CD4-positive, alpha-beta T cell (primary cell): ENCODE data around the gene F12. TPM values are rescaled to one million over a fixed set of nuclear protein-coding genes. Genes with fewer than 3 reads are reported as not detected.

Experiments used
- ATAC-seq: fragments of 200-7000 bp; cut with Tn5 transposase; one replicate; pipeline ENCODE4 v1.10.0; 2022; ENCODE audit warnings: mild to moderate bottlenecking; ENCODE audit not compliant: poor library complexity
- CTCF ChIA-PET: fragments of 350-600 bp; sonication (Branson Sonifier 250); formaldehyde crosslinking; loops from one replicate; lab custom pipeline; 2021; ENCODE audit warnings: antibody characterized with exemption, inconsistent platforms; lab: Charles Lee
- POLR2A ChIA-PET: fragments of 350-600 bp; sonication (Branson Sonifier 250); formaldehyde crosslinking; loops from one replicate; lab custom pipeline; 2021; ENCODE audit warnings: antibody characterized with exemption, inconsistent platforms; lab: Charles Lee
- DNase-seq, 14 experiments: peaks; one replicate each; pipeline ENCODE4 v3.0.0-alpha.2; 2013 to 2020; ENCODE audit warnings: mixed read lengths in 2 of 14
- H3K27ac ChIP-seq, 2 donors: one replicate each; pipeline versions ENCODE4 v1.5.1 to v1.7.0; 2013; ENCODE audit warnings: low read length in 2 of 2, low read depth in 1 of 2, mild to moderate bottlenecking in 1 of 2
- H3K27me3 ChIP-seq, 2 experiments: 1 replicate in 1 of 2; 2 replicates in 1 of 2; pipeline versions ENCODE4 v1.6.1 to v1.7.0; 2013; ENCODE audit warnings: low read length in 2 of 2, control low read depth in 1 of 2, mild to moderate bottlenecking in 1 of 2, moderate library complexity in 1 of 2; ENCODE audit not compliant: insufficient read depth in 2 of 2, control insufficient read depth in 1 of 2
- H3K36me3 ChIP-seq: one replicate; pipeline ENCODE4 v1.6.1; 2013; ENCODE audit warnings: low read length, control low read depth; ENCODE audit not compliant: insufficient read depth
- H3K4me1 ChIP-seq: one replicate; pipeline ENCODE4 v1.6.1; 2013; ENCODE audit warnings: low read length, control low read depth; ENCODE audit not compliant: insufficient read depth
- H3K4me3 ChIP-seq: one replicate; pipeline ENCODE4 v1.5.1; 2013; ENCODE audit warnings: mild to moderate bottlenecking, low read length, moderate library complexity
- H3K9me3 ChIP-seq, 2 experiments: 1 replicate in 1 of 2; 2 replicates in 1 of 2; pipeline versions ENCODE4 v1.6.1 to v1.7.0; 2013; ENCODE audit warnings: low read length in 2 of 2, mild to moderate bottlenecking in 2 of 2, control low read depth in 1 of 2, moderate library complexity in 1 of 2; ENCODE audit not compliant: control insufficient read depth in 1 of 2, insufficient read depth in 1 of 2
- H3K27ac Mint-ChIP-seq: one replicate; pipeline ENCODE4 v1.8.0; 2020; ENCODE audit warnings: mixed read lengths
- H3K27me3 Mint-ChIP-seq: one replicate; pipeline ENCODE4 v1.8.0; 2021; ENCODE audit warnings: mixed read lengths
- H3K36me3 Mint-ChIP-seq: one replicate; pipeline ENCODE4 v1.8.0; 2021; ENCODE audit warnings: low read depth, mixed read lengths
- H3K4me1 Mint-ChIP-seq: one replicate; pipeline ENCODE4 v1.8.0; 2021; ENCODE audit warnings: low read depth, mixed read lengths
- H3K4me3 Mint-ChIP-seq: one replicate; pipeline ENCODE4 v1.8.0; 2020; ENCODE audit warnings: mild to moderate bottlenecking, mixed read lengths
- H3K9me3 Mint-ChIP-seq: one replicate; pipeline ENCODE4 v1.8.0; 2020; ENCODE audit warnings: mixed read lengths
- intact Hi-C, 2 experiments: fragments of 100-400 bp; cut with DNase I in 1 of 2; cut with micrococcal nuclease in 1 of 2; formaldehyde crosslinking; loops; one replicate each; pipeline versions ENCODE4 v1.15.1 to v1.9.0; 2023 to 2025; cut with DNase I, micrococcal nuclease
- total RNA-seq, 174 experiments: library from RNA in 2 of 174; stranded (reverse) in 2 of 174; gene quantifications; one replicate each; pipeline ENCODE4 v1.2.3 and lab custom pipeline; 2021 to 2026
- TF ChIP-seq, protein P1 (sequence below): fragments of 200-600 bp; IDR thresholded peaks from one replicate; pipeline ENCODE4 v1.8.0; 2022; ENCODE audit warnings: antibody characterized with exemption, mild to moderate bottlenecking

The F12 gene
- total RNA-seq, 2 experiments from 2014 or later = 0.20 to 0.60 TPM

DNA sequence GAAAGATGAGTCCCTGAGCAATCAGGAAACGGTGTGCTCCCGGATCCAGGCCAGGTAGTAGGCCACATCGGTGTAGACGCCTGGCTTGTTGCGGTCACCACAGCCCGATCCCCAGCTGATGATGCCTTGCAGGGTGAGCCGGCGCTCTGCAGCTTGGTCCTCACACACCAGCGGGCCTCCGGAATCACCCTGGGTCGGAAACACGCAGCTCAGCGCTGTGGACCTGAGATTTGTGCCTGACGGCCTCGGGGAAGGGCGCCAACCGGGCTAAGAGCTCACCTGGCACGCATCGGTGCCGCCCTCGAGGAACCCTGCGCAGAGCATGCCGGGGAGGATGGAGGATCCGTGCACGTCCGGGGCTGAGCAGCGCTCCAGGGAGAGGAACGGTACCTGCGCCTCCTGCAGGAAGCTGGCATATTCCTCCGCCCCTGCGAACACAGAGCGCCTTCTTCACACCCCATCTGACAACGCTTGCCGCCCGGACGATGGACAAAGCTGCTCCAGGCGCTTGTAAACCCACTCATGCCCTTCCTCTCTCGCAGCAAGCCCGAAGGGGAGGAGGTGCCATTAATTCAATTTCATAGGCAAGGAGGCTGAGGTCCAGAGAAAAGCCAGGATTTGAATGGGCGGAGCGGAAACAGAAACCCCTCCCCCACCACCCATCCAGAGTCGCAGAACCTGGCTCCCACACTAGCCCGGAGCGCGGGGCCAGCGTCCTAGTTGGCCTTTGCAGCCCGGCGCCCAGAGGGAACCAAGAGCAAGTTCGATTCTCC, 6.9 kb downstream of the F12 start:
- intact Hi-C loops = loop anchor here (1.0 to 2.0 kb wide), 3 partner anchors 12 to 54 kb away; no protein-coding TSS in a partner anchor
- DNase-seq = peak; percentile 52 to 89 (median 70)
- TF ChIP-seq, protein P1, sequence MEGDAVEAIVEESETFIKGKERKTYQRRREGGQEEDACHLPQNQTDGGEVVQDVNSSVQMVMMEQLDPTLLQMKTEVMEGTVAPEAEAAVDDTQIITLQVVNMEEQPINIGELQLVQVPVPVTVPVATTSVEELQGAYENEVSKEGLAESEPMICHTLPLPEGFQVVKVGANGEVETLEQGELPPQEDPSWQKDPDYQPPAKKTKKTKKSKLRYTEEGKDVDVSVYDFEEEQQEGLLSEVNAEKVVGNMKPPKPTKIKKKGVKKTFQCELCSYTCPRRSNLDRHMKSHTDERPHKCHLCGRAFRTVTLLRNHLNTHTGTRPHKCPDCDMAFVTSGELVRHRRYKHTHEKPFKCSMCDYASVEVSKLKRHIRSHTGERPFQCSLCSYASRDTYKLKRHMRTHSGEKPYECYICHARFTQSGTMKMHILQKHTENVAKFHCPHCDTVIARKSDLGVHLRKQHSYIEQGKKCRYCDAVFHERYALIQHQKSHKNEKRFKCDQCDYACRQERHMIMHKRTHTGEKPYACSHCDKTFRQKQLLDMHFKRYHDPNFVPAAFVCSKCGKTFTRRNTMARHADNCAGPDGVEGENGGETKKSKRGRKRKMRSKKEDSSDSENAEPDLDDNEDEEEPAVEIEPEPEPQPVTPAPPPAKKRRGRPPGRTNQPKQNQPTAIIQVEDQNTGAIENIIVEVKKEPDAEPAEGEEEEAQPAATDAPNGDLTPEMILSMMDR = peak; percentile 61
- H3K27ac Mint-ChIP-seq = peak overlapping the region; percentile 72
- no peaks in the 10 kb centered on the region for H3K36me3 Mint-ChIP-seq
- H3K4me1 Mint-ChIP-seq = peaks cover 23% of the 10 kb centered on the region
- H3K36me3 ChIP-seq = no peaks in the 10 kb centered on the region
- peak; percentile 68 for ATAC-seq
- H3K4me3 ChIP-seq = peak overlapping the region; percentile 59
- no peaks in the 10 kb centered on the region for H3K9me3 Mint-ChIP-seq
- POLR2A ChIA-PET = interaction anchor here (0.9 to 11.0 kb wide), 19 partner anchors 12 to 95 kb away, joined by 3 to 435 read pairs (median 5); partner anchors contain the start of genes GRK6, LMAN2, PDLIM7 and PRR7
- H3K4me1 ChIP-seq = peaks cover 41% of the 10 kb centered on the region
- H3K9me3 ChIP-seq = no peaks in the 10 kb centered on the region
- H3K4me3 Mint-ChIP-seq = peak overlapping the region; percentile 87
- no peaks in the 10 kb centered on the region for H3K27me3 Mint-ChIP-seq
- H3K27ac ChIP-seq = no peak overlapping the region
- H3K27me3 ChIP-seq = peaks cover 0 to 2% of the 10 kb centered on the region in 2 experiments
- CTCF ChIA-PET = interaction anchor here (0.6 to 9.7 kb wide), 21 partner anchors 8 to 730 kb away, joined by 3 to 352 read pairs (median 11); partner anchors contain the start of genes GRK6, LMAN2, PRR7 and RGS14

DNA sequence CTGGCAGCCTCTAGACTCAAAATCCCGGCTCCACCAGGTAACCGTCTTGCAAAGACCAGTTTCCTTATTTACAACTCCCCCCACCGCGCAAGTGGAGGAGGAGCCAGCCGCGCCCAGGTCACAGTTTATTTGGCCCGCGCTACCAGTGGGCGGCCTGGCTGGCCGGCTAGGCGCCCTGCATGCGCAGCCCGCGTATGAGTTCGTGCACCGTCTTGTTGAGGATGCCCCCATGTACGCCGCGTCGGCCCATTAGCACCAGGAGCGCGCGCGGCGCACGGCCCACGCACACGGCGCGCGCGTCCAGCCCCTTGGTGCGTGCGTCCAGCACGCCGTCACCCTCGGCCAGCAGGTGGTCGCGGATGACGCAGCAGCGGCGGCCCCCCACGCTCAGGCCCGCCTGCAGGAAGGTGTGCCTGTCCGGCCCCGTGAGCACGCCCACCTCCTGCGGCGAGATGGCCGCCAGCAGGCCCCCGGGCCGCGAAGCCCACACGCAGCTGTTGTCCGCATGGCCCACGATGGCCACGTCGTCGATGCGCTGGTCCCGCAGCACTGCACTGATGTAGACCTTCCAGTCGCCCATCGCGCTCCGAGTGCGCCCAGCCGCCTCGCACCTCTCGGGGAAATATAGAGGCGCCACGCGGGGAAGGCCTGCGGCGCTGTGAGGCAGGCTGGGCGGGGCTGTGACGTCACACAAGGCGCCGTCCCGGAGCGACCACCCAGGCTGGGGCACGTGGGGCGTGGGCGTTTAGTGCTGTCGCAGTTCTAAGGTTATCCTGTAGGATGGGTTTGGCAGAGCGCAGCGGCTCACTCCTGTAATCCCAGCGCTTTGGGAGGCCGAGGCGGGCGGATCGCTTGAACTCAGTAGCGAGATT, 9.1 kb downstream of the F12 start, which contains the start of gene PFN3:
Gene PFN3, minus strand, starts transcription at position 665 of the 872 bp plus-strand sequence. Its CDS starts 85 bp downstream, at position 580.
- H3K4me1 ChIP-seq = peaks cover 32% of the 10 kb centered on the region
- DNase-seq (peak in 1 of 14 experiments; percentile 35), ATAC-seq (no peak)
- H3K27me3 ChIP-seq = peaks cover 0 to 2% of the 10 kb centered on the region in 2 experiments
- Mint-ChIP-seq H3K9me3 (no peaks in the 10 kb centered on the region), H3K36me3 (no peaks in the 10 kb centered on the region), H3K27me3 (no peaks in the 10 kb centered on the region), H3K4me3 (no peak within 1 kb of the TSS), H3K4me1 (peaks cover 23% of the 10 kb centered on the region), H3K27ac (no peak within 1 kb of the TSS)
- H3K4me3 ChIP-seq = no peak within 1 kb of the TSS
- no peak within 1 kb of the TSS for H3K27ac ChIP-seq
- no peaks in the 10 kb centered on the region for H3K36me3 ChIP-seq
- ChIA-PET CTCF (interaction anchor here (9.7 kb wide), 1 partner anchor 51 kb away, joined by 352 read pairs; the partner anchor contains the start of gene PRR7), POLR2A (interaction anchor here (11.0 kb wide), 1 partner anchor 49 kb away, joined by 435 read pairs; the partner anchor contains the start of gene PRR7)
- TF ChIP-seq, protein P1 = no peak
- intact Hi-C loops = loop anchor here in 1 of 2 experiments (10.0 kb wide), 1 partner anchor 665 kb away; no protein-coding TSS in a partner anchor
- H3K9me3 ChIP-seq = no peaks in the 10 kb centered on the region

DNA sequence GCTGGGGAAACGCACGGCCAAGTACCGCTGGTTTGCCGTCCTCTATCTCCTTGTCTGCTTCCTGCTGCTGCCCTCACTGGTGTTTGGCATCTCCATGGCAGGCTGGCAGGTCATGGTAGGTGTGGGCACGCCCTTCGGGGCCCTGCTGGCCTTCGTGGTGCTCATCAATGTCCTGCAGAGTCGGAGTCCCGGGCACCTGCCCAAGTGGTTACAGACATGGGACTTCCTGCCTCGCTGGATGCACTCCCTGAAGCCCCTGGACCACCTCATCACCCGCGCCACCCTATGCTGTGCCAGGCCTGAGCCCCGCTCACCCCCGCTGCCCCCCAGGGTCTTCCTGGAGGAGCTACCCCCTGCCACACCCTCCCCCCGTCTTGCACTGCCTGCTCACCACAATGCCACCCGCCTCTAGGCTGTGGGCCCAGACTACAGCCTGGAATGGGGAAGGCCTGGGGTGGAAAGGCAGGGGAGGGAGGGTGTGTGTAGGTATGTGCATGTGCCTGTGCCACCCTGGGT, 11.4 kb downstream of the F12 start:
- Histone ChIP-seq H3K9me3 (no peaks in the 10 kb centered on the region), H3K4me1 (peaks cover 9% of the 10 kb centered on the region), H3K4me3 (no peak overlapping the region), H3K27ac (no peak overlapping the region), H3K27me3 (no peaks in the 10 kb centered on the region), H3K36me3 (no peaks in the 10 kb centered on the region)
- TF ChIP-seq, protein P1 = no peak
- Mint-ChIP-seq H3K27me3 (no peaks in the 10 kb centered on the region), H3K9me3 (no peaks in the 10 kb centered on the region), H3K4me1 (peaks cover 9% of the 10 kb centered on the region), H3K27ac (no peak overlapping the region), H3K4me3 (no peak overlapping the region), H3K36me3 (no peaks in the 10 kb centered on the region)
- intact Hi-C loops = loop anchor here in 1 of 2 experiments (10.0 kb wide), 1 partner anchor 667 kb away; no protein-coding TSS in a partner anchor
- POLR2A ChIA-PET = no interaction called here
- no peak for DNase-seq
- no peak for ATAC-seq
- CTCF ChIA-PET = no interaction called here
